ENCODE measurements around the gene TGM1. TPM values are rescaled to one million over a fixed set of nuclear protein-coding genes. Genes with fewer than 3 reads are reported as not detected.

TGM1 gene
- total and polyA plus RNA-seq, 10 of the 15 experiments (the other 5 are each of a cell fraction or from before 2014, with no cell fraction given) = 0.05 to 5.9 (median 1.8) TPM

- no peak for TF ChIP-seq ZBTB40 (IDR thresholded peaks at IDR 0.05; ENCODE audit: borderline replicate concordance)
- no peak; the same call in 1 of the 2 replicates for TF ChIP-seq HCFC1 (IDR thresholded peaks at IDR 0.05; ENCODE audit: low read length)
- peak; percentile 56; the same call in 1 of the 2 replicates for TF ChIP-seq CREM (IDR thresholded peaks at IDR 0.05; ENCODE audit: low read depth)
- no peak for TF ChIP-seq CHD1 (IDR thresholded peaks at IDR 0.05; ENCODE audit: low read depth, low read length)
- TF ChIP-seq PBX3 (IDR thresholded peaks at IDR 0.05; ENCODE audit: insufficient replicate concordance, low read depth, low read length) = peak; percentile 40
- TF ChIP-seq NFYB (IDR thresholded peaks at IDR 0.05; ENCODE audit: insufficient read depth, low read depth, low read length) = no peak
- no peak for TF ChIP-seq SKIL (IDR thresholded peaks at IDR 0.05; ENCODE audit: low read depth, poor library complexity, severe bottlenecking)
- no peak for TF ChIP-seq EGR1 (IDR thresholded peaks at IDR 0.05; ENCODE audit: borderline replicate concordance in 1 of 2, low read depth in 2 of 2, low read length in 2 of 2)
- TF ChIP-seq HSF1 (IDR thresholded peaks at IDR 0.05; ENCODE audit: low read depth, low read length) = no peak
- TF ChIP-seq RBBP5 (conservative IDR thresholded peaks at IDR 0.05) = no peak
- no peak for TF ChIP-seq CBX5 (IDR thresholded peaks at IDR 0.05; ENCODE audit: low read depth)
- no peak for TF ChIP-seq CHD4 (IDR thresholded peaks at IDR 0.05)
- no peak for TF ChIP-seq RB1 (IDR thresholded peaks at IDR 0.05; ENCODE audit: borderline replicate concordance)
- peak; percentile 77 to 91 (median 80); a peak in 5 of 6 replicates for TF ChIP-seq CTCF (IDR thresholded peaks at IDR 0.05 in 2 of 3, conservative IDR thresholded peaks at IDR 0.05 in 1 of 3; ENCODE audit: control insufficient read depth in 2 of 3, extremely low read depth in 1 of 3, insufficient read depth in 1 of 3, low read depth in 3 of 3, low read length in 3 of 3)
- TF ChIP-seq NFYA (IDR thresholded peaks at IDR 0.05; ENCODE audit: borderline replicate concordance, low read depth, low read length) = no peak
- TF ChIP-seq POLR2AphosphoS2 (IDR thresholded peaks at IDR 0.05; ENCODE audit: low read depth, low read length) = no peak
These were observed 33.6 kb upstream of the TGM1 start (continued) for GRCh38 chr14:24296341-24297157.
